HEK293 (cell line): Measurements from ENCODE around the gene ZC3HAV1L.

Experiments
- CTCF ChIA-PET: fragments of 350-600 bp; formaldehyde crosslinking; extraction: SDS; loops from one replicate; lab custom pipeline; 2021; ENCODE audit warnings: antibody characterized with exemption; lab: Yijun Ruan, JAX
- POLR2A ChIA-PET: fragments of 300-600 bp; formaldehyde crosslinking; extraction: SDS; loops from one replicate; lab custom pipeline; 2020; ENCODE audit warnings: antibody characterized with exemption, inconsistent platforms; lab: Yijun Ruan, JAX
- H3K27ac ChIP-seq: fragments of 200-500 bp; sonication (Bioruptor generic); 2 replicates; pipeline ENCODE4 v1.5.1; 2014; ENCODE audit warnings: low read depth, low read length, control low read depth, inconsistent platforms; ENCODE audit errors: extremely low read depth
- H3K36me3 ChIP-seq, 2 experiments: fragments of 200-500 bp in 1 of 2; sonication (Bioruptor generic) in 1 of 2; 1 replicate in 1 of 2; 2 replicates in 1 of 2; pipeline ENCODE4 v1.5.1; 2014 to 2017; ENCODE audit warnings: inconsistent platforms in 2 of 2, low read length in 2 of 2; ENCODE audit not compliant: control insufficient read depth in 2 of 2, insufficient read depth in 1 of 2
- H3K4me1 ChIP-seq: fragments of 200-500 bp; sonication (Bioruptor generic); 2 replicates; pipeline ENCODE4 v1.5.1; 2014; ENCODE audit warnings: mild to moderate bottlenecking, low read length, inconsistent platforms; ENCODE audit not compliant: control insufficient read depth, insufficient read depth
- H3K4me3 ChIP-seq: 2 replicates; pipeline ENCODE4 v1.5.1; 2011; ENCODE audit warnings: low read depth, mild to moderate bottlenecking, control low read depth, low read length, moderate library complexity
- H3K9me3 ChIP-seq: fragments of 200-500 bp; sonication (Bioruptor generic); 2 replicates; pipeline ENCODE4 v1.5.1; 2014; ENCODE audit warnings: low read depth, low read length, inconsistent platforms; ENCODE audit not compliant: control insufficient read depth, insufficient read depth
- HOXD13 ChIP-seq: sonication (generic); formaldehyde crosslinking; IDR thresholded peaks from 2 replicates; pipeline ENCODE4 v1.8.0; 2022; ENCODE audit warnings: missing genetic modification reagents, borderline replicate concordance
- RBAK ChIP-seq: fragments of 450-650 bp; formaldehyde crosslinking; IDR thresholded peaks from 2 replicates; pipeline ENCODE4 v1.5.1; 2016; ENCODE audit warnings: missing biosample characterization, missing genetic modification characterization
- SP3 ChIP-seq: fragments of 450-650 bp; formaldehyde crosslinking; IDR thresholded peaks from 2 replicates; pipeline ENCODE4 v1.5.1; 2016; ENCODE audit warnings: missing biosample characterization, missing genetic modification characterization
- ZNF140 ChIP-seq: fragments of 450-650 bp; formaldehyde crosslinking; IDR thresholded peaks from 2 replicates; pipeline ENCODE4 v1.5.1; 2016; ENCODE audit warnings: missing biosample characterization, missing genetic modification characterization
- ZNF19 ChIP-seq: fragments of 450-650 bp; formaldehyde crosslinking; IDR thresholded peaks from 2 replicates; pipeline ENCODE4; 2016; ENCODE audit warnings: missing biosample characterization, missing genetic modification characterization, low read depth
- ZNF2 ChIP-seq: fragments of 450-650 bp; formaldehyde crosslinking; IDR thresholded peaks from 2 replicates; pipeline ENCODE4 v1.5.1; 2016; ENCODE audit warnings: missing biosample characterization, missing genetic modification characterization
- ZNF239 ChIP-seq: fragments of 450-650 bp; formaldehyde crosslinking; IDR thresholded peaks from 2 replicates; pipeline ENCODE4 v1.5.1; 2016; ENCODE audit warnings: missing biosample characterization, missing genetic modification characterization
- ZNF248 ChIP-seq: fragments of 450-650 bp; formaldehyde crosslinking; IDR thresholded peaks from 2 replicates; pipeline ENCODE4 v1.5.1; 2017; ENCODE audit warnings: missing biosample characterization, missing genetic modification characterization
- ZNF341 ChIP-seq: fragments of 450-650 bp; formaldehyde crosslinking; IDR thresholded peaks from 2 replicates; pipeline ENCODE4; 2016; ENCODE audit warnings: low read depth, missing biosample characterization, missing genetic modification characterization
- ZNF501 ChIP-seq: fragments of 450-650 bp; formaldehyde crosslinking; IDR thresholded peaks from 2 replicates; pipeline ENCODE4 v1.5.1; 2016; ENCODE audit warnings: missing biosample characterization, missing genetic modification characterization
- ZNF624 ChIP-seq: fragments of 450-650 bp; formaldehyde crosslinking; IDR thresholded peaks from 2 replicates; pipeline ENCODE4 v1.5.1; 2017; ENCODE audit warnings: missing biosample characterization, missing genetic modification characterization
- ZNF658 ChIP-seq: fragments of 450-650 bp; formaldehyde crosslinking; IDR thresholded peaks from 2 replicates; pipeline ENCODE4; 2016; ENCODE audit warnings: missing biosample characterization, missing genetic modification characterization
- ZNF777 ChIP-seq: fragments of 450-650 bp; formaldehyde crosslinking; IDR thresholded peaks from 2 replicates; pipeline ENCODE4 v1.5.1; 2017; ENCODE audit warnings: missing biosample characterization, missing genetic modification characterization, borderline replicate concordance
- ZNF785 ChIP-seq: fragments of 450-650 bp; formaldehyde crosslinking; IDR thresholded peaks from 2 replicates; pipeline ENCODE4 v1.5.1; 2016; ENCODE audit warnings: missing biosample characterization, missing genetic modification characterization
- TF ChIP-seq, protein P1 (sequence below): fragments of 450-650 bp; formaldehyde crosslinking; IDR thresholded peaks from 2 replicates; pipeline ENCODE4 v1.5.1; 2016; ENCODE audit warnings: missing biosample characterization, missing genetic modification characterization
- TF ChIP-seq, protein P2 (sequence below): fragments of 450-650 bp; formaldehyde crosslinking; IDR thresholded peaks from 2 replicates; pipeline ENCODE4 v1.5.1; 2016; ENCODE audit warnings: missing biosample characterization, missing genetic modification characterization

Gene ZC3HAV1L, protein sequence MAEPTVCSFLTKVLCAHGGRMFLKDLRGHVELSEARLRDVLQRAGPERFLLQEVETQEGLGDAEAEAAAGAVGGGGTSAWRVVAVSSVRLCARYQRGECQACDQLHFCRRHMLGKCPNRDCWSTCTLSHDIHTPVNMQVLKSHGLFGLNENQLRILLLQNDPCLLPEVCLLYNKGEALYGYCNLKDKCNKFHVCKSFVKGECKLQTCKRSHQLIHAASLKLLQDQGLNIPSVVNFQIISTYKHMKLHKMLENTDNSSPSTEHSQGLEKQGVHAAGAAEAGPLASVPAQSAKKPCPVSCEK

DNA sequence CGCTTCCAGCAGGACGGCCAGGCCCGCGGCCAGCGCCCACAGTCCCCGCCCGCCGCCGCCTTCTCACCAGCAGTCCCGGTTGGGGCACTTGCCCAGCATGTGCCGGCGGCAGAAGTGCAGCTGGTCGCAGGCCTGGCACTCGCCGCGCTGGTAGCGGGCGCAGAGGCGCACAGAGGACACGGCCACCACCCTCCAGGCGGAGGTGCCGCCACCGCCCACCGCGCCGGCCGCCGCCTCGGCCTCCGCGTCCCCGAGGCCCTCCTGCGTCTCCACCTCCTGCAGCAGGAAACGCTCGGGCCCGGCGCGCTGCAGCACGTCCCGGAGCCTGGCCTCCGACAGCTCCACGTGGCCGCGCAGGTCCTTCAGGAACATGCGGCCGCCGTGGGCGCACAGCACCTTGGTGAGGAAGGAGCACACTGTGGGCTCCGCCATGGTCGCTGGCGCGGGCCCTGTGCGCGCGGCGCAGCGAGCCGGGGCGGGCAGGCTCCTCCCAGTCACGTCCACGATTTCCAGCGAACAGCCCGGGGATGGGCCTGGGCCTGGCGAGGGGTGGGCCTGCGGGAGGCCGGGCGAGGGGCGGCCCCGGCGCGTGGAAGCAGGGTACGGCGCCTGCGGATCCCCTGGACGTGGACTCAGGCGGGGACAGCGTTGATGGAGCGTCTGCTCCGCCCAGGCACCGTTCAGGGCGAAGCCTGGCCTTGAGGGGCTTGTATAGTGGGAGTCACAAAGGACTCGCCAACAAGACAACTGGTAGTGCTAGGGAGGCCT is at the start of gene ZC3HAV1L:
Gene ZC3HAV1L, minus strand, starts transcription at position 457 of the 768 bp plus-strand sequence. Its CDS starts 25 bp downstream, at position 432.
- no peak within 1 kb of the TSS for H3K4me3 ChIP-seq
- TF ChIP-seq ZNF658 (tag by site-specific recombination) (no peak), ZNF239 (no peak), ZNF248 (tag by site-specific recombination) (no peak), RBAK (tag by site-specific recombination) (no peak)
- H3K9me3 ChIP-seq: no peaks in the 10 kb centered on the region
- H3K36me3 ChIP-seq: peaks cover 0 to 9% of the 10 kb centered on the region in 2 experiments; a peak in 1 of 3 replicates
- POLR2A ChIA-PET: interaction anchor here (0.5 kb wide), 1 partner anchor 100 kb away, joined by 3 read pairs; no protein-coding TSS in a partner anchor
- CTCF ChIA-PET: no interaction called here
- H3K27ac ChIP-seq: no peak within 1 kb of the TSS
- no peaks in the 10 kb centered on the region for H3K4me1 ChIP-seq

DNA sequence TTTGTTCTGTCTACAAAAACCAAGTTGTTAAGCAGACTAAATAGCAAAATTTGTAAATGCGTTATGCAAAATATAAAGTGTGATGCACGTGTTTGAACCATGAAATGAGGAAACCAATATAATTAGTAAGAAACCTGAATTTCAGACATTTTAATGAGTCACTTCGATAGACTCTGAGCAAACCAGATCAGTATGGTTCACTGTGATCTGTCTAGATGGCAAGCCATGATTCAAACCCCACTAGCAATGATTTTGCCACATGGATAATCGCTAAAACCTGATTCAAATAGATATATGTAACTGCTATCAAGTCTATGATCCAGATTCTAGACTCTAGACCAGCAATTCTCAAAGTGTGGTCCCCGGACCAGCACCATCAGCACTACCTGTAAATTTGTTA is 48.9 kb upstream of the ZC3HAV1L start:
- no peaks in the 10 kb centered on the region for H3K4me1 ChIP-seq
- CTCF ChIA-PET: interaction anchor here (1.2 kb wide), 1 partner anchor 10 kb away, joined by 8 read pairs; no protein-coding TSS in a partner anchor
- no peak overlapping the region for H3K4me3 ChIP-seq
- POLR2A ChIA-PET: no interaction called here
- H3K36me3 ChIP-seq: peaks cover 3 to 99% of the 10 kb centered on the region in 2 experiments
- TF ChIP-seq ZNF239: no peak
- TF ChIP-seq ZNF624 (tag by site-specific recombination): no peak
- TF ChIP-seq ZNF777 (tag by site-specific recombination): no peak
- TF ChIP-seq, protein P1, sequence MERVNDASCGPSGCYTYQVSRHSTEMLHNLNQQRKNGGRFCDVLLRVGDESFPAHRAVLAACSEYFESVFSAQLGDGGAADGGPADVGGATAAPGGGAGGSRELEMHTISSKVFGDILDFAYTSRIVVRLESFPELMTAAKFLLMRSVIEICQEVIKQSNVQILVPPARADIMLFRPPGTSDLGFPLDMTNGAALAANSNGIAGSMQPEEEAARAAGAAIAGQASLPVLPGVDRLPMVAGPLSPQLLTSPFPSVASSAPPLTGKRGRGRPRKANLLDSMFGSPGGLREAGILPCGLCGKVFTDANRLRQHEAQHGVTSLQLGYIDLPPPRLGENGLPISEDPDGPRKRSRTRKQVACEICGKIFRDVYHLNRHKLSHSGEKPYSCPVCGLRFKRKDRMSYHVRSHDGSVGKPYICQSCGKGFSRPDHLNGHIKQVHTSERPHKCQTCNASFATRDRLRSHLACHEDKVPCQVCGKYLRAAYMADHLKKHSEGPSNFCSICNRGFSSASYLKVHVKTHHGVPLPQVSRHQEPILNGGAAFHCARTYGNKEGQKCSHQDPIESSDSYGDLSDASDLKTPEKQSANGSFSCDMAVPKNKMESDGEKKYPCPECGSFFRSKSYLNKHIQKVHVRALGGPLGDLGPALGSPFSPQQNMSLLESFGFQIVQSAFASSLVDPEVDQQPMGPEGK (tag by site-specific recombination): no peak
- no peak for TF ChIP-seq ZNF19 (tag by site-specific recombination)
- no peak for TF ChIP-seq ZNF140 (tag by site-specific recombination)
- no peak overlapping the region for H3K27ac ChIP-seq
- H3K9me3 ChIP-seq: no peaks in the 10 kb centered on the region

DNA sequence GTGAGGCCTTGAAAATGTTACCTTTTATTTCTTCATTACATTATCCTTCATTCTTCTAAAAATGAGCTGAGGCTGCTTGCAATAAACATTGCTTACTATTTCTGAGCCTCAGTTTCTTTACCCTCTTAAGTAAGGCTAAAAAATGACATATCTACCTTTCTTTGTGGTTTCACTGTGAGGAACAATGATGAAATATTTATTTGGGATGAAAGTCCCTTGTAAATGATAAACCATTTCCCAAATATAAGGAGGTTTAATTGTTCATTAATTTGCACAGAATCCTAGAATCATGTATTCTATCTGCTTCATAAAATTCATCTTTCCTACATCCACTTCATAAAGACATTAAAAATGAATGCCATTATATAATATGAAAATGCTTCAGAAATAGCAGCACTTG is 45.7 kb upstream of the ZC3HAV1L start:
- Histone ChIP-seq H3K36me3 (peaks cover 3 to 100% of the 10 kb centered on the region in 2 experiments), H3K9me3 (no peaks in the 10 kb centered on the region), H3K27ac (no peak overlapping the region), H3K4me1 (no peaks in the 10 kb centered on the region), H3K4me3 (no peak overlapping the region)
- CTCF ChIA-PET: interaction anchor here (0.6 kb wide), 1 partner anchor 64 kb away, joined by 3 read pairs; no protein-coding TSS in a partner anchor
- TF ChIP-seq ZNF785 (tag by site-specific recombination) (no peak), ZNF341 (tag by site-specific recombination) (no peak), SP3 (tag by site-specific recombination) (no peak), ZNF2 (no peak), HOXD13 (CRISPR knock-in tag) (no peak)
- POLR2A ChIA-PET: no interaction called here

DNA sequence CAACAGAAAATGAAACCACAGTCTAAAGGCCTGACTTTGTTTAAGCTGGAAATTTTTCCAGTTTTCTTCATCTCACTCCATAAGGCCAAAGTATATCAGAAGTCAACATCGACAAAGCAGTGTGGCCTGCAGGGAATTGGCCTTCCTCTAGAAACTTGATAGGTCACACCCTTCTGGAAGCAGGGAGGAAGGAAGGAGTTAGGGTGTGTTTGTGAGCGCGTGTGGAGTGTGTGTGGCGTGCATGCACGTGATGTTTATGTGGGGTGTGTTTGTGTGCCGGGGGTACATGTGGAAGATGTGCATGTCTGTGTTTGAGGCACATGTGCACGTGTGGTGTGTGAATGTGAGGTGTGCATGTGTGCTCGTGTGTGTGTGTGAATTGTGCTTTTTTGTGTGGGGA is 45.1 kb upstream of the ZC3HAV1L start:
- TF ChIP-seq, protein P2, sequence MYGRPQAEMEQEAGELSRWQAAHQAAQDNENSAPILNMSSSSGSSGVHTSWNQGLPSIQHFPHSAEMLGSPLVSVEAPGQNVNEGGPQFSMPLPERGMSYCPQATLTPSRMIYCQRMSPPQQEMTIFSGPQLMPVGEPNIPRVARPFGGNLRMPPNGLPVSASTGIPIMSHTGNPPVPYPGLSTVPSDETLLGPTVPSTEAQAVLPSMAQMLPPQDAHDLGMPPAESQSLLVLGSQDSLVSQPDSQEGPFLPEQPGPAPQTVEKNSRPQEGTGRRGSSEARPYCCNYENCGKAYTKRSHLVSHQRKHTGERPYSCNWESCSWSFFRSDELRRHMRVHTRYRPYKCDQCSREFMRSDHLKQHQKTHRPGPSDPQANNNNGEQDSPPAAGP (tag by site-specific recombination): peak; percentile 31; the same call in 1 of the 2 replicates
- TF ChIP-seq ZNF501 (tag by site-specific recombination): no peak
- POLR2A ChIA-PET: no interaction called here
- no peak overlapping the region for H3K4me3 ChIP-seq
- H3K9me3 ChIP-seq: no peaks in the 10 kb centered on the region
- CTCF ChIA-PET: no interaction called here
- H3K36me3 ChIP-seq: peaks cover 3 to 100% of the 10 kb centered on the region in 2 experiments
- no peak overlapping the region for H3K27ac ChIP-seq
- H3K4me1 ChIP-seq: no peaks in the 10 kb centered on the region
